Midbrain (tissue), 1 donor: ENCODE results near the gene ABAT.

Experiments used
- DNase-seq: peaks from one replicate; lab custom pipeline; 2025; lab: John Stamatoyannopoulos, UW

Gene ABAT

GRCh38 chr16:8818504-8819270 lies 144.3 kb downstream of the ABAT start:
- DNase-seq = no peak

GRCh38 chr16:8819411-8820034 lies 145.1 kb downstream of the ABAT start:
- DNase-seq = no peak

- DNase-seq = no peak
These were observed 148.0 kb downstream of the ABAT start for GRCh38 chr16:8822403-8822802.

- no peak for DNase-seq
These were observed 152.0 kb downstream of the ABAT start for GRCh38 chr16:8826278-8826879.

GRCh38 chr16:8828541-8829165 lies 154.2 kb downstream of the ABAT start:
- DNase-seq = no peak

GRCh38 chr16:8831450-8831849 lies 157.0 kb downstream of the ABAT start:
- no peak for DNase-seq

GRCh38 chr16:8831871-8832716 lies 157.7 kb downstream of the ABAT start:
- DNase-seq = no peak

- no peak for DNase-seq
These were observed 158.3 kb downstream of the ABAT start for GRCh38 chr16:8832717-8833105.
